ENCODE data around the gene RNF220.

DNA sequence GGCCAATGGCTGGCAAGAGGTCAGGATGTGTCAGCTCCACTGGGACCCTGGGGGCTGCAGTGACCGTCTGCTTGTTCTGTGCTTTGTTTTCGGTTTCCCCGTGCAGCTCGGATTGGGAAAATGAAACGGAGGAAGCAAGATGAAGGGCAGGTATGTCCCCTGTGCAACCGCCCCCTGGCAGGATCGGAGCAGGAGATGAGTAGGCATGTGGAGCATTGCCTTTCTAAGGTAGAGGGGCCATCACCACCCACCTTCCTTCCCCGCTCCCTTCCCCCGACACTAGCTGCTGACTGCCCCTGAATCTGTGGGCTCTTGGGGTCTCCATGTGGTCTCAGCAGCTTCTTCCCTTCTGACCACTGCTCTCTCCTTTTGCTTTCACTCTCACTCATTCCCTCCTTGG, 230.4 kb downstream of the RNF220 start:
- TF ChIP-seq CTCF (IDR thresholded peaks at IDR 0.05) (no peak), POLR2A (IDR thresholded peaks at IDR 0.05) (no peak), POLR2AphosphoS5 (IDR thresholded peaks at IDR 0.05) (no peak)
